Fibroblast of villous mesenchyme (primary cell): ENCODE measurements around the gene RHPN2. TPM values are rescaled to one million over a fixed set of nuclear protein-coding genes. Genes with fewer than 3 reads are reported as not detected.
A peak's percentile ranks its signal among the peaks of the same experiment; 100 is the strongest.
"Not testable (repeated sequence)": the region's sequence is repeated elsewhere in the genome, so short reads cannot be mapped to it uniquely, and the experiment has no call there.

Experiments
- DNase-seq: peaks from one replicate; pipeline ENCODE4 v3.0.0-alpha.2; 2010; ENCODE audit warnings: low read depth
- H3K4me3 ChIP-seq: 2 replicates; pipeline ENCODE4 v1.5.1; 2011; ENCODE audit warnings: low read depth, mild to moderate bottlenecking, low read length
- CTCF ChIP-seq: IDR thresholded peaks from 2 replicates; pipeline ENCODE4 v1.5.1; 2012; ENCODE audit warnings: low read depth, mild to moderate bottlenecking, low read length; ENCODE audit not compliant: insufficient read depth
- total RNA-seq: library from RNA; depleted of rRNA; stranded (reverse); fragments of >200 nt; gene quantifications from 2 replicates; pipeline ENCODE4 v1.2.3, GENCODE V29; 2012

RHPN2 gene
- total RNA-seq, 1 donor: 2.6 TPM

GRCh38 chr19:33029746-33030303 lies 34.9 kb downstream of the RHPN2 start:
- H3K4me3 ChIP-seq: no peak overlapping the region
- DNase-seq: peak; percentile 57
- TF ChIP-seq CTCF: no peak

DNA sequence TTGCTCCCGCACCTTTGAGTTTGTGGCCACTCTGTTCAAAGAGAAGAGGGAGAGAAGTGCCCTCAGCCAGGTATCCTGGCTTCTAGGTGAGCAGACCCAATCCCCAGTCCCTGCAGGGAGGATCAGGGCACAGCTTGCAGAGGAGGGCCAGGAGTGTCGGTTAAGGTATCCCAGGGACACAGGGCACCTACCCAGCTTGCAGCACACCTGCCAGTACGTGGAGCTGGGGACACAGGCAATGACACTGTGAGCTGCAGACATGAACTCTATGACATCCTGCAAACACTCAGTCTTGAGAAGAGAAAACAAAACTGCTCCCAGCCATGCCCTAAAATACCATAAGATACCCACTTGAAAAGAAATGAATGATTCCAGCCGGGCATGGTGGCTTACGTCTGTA lies 38.1 kb downstream of the RHPN2 start:
- not testable (repeated sequence) for DNase-seq, H3K4me3 ChIP-seq

DNA sequence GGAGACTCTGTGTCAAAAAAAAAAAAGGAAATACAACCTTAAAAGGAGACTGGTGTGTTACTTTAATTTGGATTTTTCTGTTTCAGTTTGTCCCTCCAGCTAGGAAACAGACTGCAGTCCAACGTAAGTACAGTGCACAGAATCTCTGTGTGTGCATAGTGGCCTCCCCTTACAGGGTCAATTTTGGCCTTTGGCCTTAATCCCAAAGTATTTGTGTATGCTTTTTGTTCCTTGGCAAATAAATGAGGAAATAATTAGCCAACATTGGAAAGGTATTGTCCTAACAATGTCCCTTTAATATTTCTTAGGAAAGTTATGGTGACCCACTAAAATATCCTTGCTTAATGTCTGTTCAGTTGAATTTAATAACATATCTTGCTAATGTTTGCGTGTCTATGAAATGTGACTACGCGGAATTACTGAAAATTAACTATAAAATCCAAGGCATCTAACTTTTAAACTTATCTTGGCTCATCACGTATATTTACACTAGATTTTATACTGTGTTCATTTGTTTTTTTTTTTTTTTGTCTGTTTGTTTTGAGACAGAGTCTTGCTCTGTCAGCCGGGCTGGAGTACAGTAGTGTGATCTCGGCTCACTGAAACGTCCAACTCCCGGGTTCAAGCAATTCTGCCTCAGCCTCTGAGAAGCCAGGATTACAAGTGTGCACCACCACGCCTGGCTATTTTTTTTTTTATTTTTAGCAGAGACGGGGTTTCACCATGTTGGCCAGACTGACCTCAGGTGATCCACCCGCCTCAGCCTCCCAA lies 39.0 kb downstream of the RHPN2 start:
- not testable (repeated sequence) for H3K4me3 ChIP-seq, DNase-seq

DNA sequence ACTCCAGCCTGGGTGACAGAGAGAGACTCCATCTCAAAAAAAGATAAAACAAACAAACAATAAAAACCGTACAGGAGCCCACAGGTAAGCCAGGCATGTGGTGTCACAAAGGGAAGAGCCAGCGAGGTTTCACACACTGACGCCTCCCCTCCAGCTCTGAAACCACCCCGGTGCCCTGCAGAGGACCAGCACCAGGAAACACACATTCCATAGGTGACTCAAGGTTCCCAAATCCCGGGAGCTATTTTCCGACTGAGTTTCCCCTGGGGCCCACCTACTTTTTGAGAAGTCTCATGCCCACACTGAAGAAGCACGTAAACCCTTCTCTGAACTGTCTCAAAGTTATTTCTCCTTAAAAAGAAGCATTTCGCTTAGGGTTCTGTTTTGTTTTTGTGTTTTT lies 40.3 kb downstream of the RHPN2 start:
- no peak for TF ChIP-seq CTCF
- no peak overlapping the region for H3K4me3 ChIP-seq
- no peak for DNase-seq

DNA sequence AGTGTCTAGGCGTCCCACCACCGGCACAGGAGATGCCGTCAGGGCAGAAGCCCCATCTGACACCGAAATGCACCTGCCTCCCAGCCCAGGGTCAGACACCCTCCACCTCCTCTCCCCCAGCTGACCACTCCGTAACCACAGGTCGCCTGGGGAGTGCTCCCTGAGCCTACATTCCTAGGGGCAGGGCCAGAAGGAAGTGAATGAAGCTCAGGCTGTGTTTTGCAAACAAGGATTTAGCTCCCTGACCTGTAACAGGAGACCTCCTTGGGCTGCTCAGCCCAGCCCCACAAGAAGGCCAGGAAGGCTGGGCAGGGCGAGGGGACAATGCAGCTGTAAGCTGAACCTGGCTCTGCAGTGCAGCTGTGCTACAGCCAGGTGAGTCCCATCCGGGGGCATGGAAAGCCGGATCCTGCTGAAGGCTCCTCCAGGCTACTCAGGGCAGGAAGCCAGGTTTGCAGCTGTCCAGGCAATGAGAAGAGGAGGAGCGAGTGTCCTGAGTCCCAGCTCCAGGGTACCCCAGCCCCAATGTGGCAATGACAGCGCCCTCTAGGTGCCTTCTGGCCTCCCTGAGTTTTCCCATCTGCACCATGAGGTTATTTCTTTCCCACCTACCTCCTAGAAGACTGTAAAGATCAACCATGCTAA lies 42.1 kb downstream of the RHPN2 start:
- no peak for DNase-seq
- TF ChIP-seq CTCF: no peak
- H3K4me3 ChIP-seq: no peak overlapping the region

GRCh38 chr19:33010891-33011290 lies 53.8 kb downstream of the RHPN2 start:
- DNase-seq, H3K4me3 ChIP-seq: not testable (repeated sequence)

GRCh38 chr19:33008738-33009137 lies 56.0 kb downstream of the RHPN2 start:
- no peak for TF ChIP-seq CTCF
- no peak for DNase-seq
- no peak overlapping the region for H3K4me3 ChIP-seq

GRCh38 chr19:33005440-33005839 lies 59.2 kb downstream of the RHPN2 start:
- no peak for DNase-seq
- H3K4me3 ChIP-seq: no peak overlapping the region

DNA sequence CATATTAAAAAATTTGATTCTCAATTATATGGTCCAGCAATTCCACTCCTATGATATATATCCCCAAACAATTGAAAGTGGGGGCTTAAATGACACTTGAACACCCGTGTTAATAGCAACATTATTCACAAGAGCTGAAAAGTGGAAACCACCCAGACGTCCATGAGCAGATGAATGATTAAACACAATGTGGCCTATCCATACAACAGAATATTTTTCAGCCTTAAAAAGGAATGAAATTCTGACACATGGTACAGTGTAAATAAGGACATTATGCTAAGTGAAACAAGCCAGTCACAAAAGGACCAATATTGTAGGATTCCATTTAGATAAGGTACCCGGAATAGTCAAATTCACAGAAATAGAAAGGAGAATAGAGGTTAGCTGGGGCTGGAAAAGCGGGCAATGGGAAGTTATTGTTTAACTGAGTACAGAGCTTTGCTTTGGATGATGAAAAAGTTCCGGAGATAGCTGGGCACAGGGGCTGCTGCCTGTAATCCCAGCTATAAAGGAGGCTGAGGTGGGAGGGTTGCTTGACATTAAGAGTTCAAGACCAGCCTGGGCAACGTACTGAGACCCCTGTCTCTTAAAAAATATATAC lies 61.2 kb downstream of the RHPN2 start:
- H3K4me3 ChIP-seq, DNase-seq: not testable (repeated sequence)

More at GRCh38 chr19:33005440-33005839, 59.2 kb downstream of the RHPN2 start:
- TF ChIP-seq CTCF: no peak

DNA sequence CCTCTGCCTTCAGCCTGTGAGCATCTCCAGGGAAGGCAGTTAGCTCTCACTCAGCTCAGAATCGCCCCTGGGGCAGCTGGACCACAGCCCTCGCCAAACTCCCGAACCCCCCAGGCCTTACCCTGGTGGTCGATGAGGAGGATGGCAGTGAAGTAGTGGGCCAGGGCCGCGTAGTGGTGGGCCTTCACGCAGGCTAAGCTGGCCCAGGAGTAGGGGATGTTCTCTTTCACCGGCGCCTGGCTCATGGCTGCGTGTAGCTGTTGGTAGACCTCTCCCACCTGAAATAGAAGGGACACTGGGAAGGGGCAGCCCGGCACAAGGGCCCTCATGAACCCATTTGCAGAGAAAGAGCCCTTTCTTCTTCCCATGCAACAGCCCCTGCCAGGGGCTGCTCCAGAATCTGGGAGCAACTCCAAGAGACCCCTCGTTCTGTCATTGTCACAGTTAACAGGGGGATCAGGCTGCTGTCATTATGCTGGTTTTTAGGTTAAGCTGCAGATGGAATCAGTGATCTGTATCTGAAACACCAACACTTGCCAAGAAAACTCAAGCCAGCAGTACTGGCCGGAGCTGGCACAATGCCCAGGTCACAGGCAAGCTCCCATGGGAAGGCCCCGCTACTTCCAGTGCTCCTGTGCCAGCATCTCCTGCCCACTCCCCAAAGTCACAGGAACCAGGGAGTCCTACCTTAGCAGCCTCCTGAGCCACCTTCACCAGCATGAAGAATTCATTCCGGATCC lies 62.4 kb downstream of the RHPN2 start:
- DNase-seq, H3K4me3 ChIP-seq: not testable (repeated sequence)
